Endodermal cell (in vitro differentiated cells): Measurements from ENCODE around the gene TAS2R39. TPM values are rescaled to one million over a fixed set of nuclear protein-coding genes. Genes with fewer than 3 reads are reported as not detected.
"Not testable (repeated sequence)": the region's sequence is repeated elsewhere in the genome, so short reads cannot be mapped to it uniquely, and the experiment has no call there.

Experiments used
- DNase-seq: peaks from one replicate; pipeline ENCODE4 v3.0.0-alpha.2; 2017
- H3K27ac ChIP-seq: 2 replicates; pipeline ENCODE4 v1.5.1; 2013; ENCODE audit warnings: mild to moderate bottlenecking, low read depth, low read length, moderate library complexity
- H3K27me3 ChIP-seq: 2 replicates; pipeline ENCODE4 v1.6.1; 2013; ENCODE audit warnings: mild to moderate bottlenecking, low read length, moderate library complexity; ENCODE audit not compliant: insufficient read depth, control insufficient read depth, poor library complexity, severe bottlenecking
- H3K36me3 ChIP-seq: 2 replicates; pipeline ENCODE4 v1.7.0; 2013; ENCODE audit warnings: mild to moderate bottlenecking, low read length, moderate library complexity; ENCODE audit not compliant: control insufficient read depth, insufficient read depth
- H3K4me1 ChIP-seq: one replicate; pipeline ENCODE4 v1.7.0; 2013; ENCODE audit warnings: low read length; ENCODE audit not compliant: control insufficient read depth, insufficient read depth
- H3K4me3 ChIP-seq: 2 replicates; pipeline ENCODE4 v1.5.1; 2013; ENCODE audit warnings: mild to moderate bottlenecking, low read length, moderate library complexity
- H3K9ac ChIP-seq: 2 replicates; pipeline ENCODE4 v1.6.1; 2013; ENCODE audit warnings: mild to moderate bottlenecking, low read length, moderate library complexity; ENCODE audit not compliant: poor library complexity, severe bottlenecking; ENCODE audit errors: extremely low read depth
- H3K9me3 ChIP-seq: 2 replicates; pipeline ENCODE4 v1.6.1; 2013; ENCODE audit warnings: mild to moderate bottlenecking, low read length, moderate library complexity; ENCODE audit not compliant: control insufficient read depth
- H3K27ac Mint-ChIP-seq: 2 replicates; pipeline ENCODE4 v1.8.0; 2020; ENCODE audit warnings: mixed read lengths
- H3K27me3 Mint-ChIP-seq: 2 replicates; pipeline ENCODE4 v1.8.0; 2021; ENCODE audit warnings: mild to moderate bottlenecking, mixed read lengths; ENCODE audit not compliant: insufficient read depth
- H3K36me3 Mint-ChIP-seq: 2 replicates; pipeline ENCODE4 v1.8.0; 2020; ENCODE audit warnings: low read depth, mixed read lengths
- H3K4me1 Mint-ChIP-seq: 2 replicates; pipeline ENCODE4 v1.8.0; 2020; ENCODE audit warnings: mixed read lengths
- H3K4me3 Mint-ChIP-seq: 2 replicates; pipeline ENCODE4 v1.8.0; 2020; ENCODE audit warnings: mild to moderate bottlenecking, moderate library complexity, mixed read lengths
- H3K9me3 Mint-ChIP-seq: 2 replicates; pipeline ENCODE4 v1.8.0; 2020; ENCODE audit warnings: mild to moderate bottlenecking, mixed read lengths
- CTCF ChIP-seq: fragments of 200-600 bp; sonication (generic); conservative IDR thresholded peaks from 2 replicates; pipeline ENCODE4 v1.5.0; 2021; ENCODE audit warnings: antibody characterized with exemption, mild to moderate bottlenecking
- WGBS, 2 experiments: methylation state at CpG; one replicate each; pipeline versions ENCODE4 v1.1.5 to v1.1.7; 2013; ENCODE audit warnings: missing lambda C conversion rate in 2 of 2, mixed read lengths in 1 of 2; ENCODE audit not compliant: insufficient coverage in 1 of 2, insufficient read length in 1 of 2; 5-methylcytosine and 5-hydroxymethylcytosine counted together
- total RNA-seq, 2 donors: library from RNA; stranded (reverse); fragmentation: NEBNext Ultra II Directional in 1 of 2; extraction: Animal tissue kit (Norgen Biotek cat#: 25700) in 1 of 2; gene quantifications; 2 replicates in 1 of 2; 3 replicates in 1 of 2; pipeline ENCODE4 v1.2.1, GENCODE V29; 2021

TAS2R39 gene
- total RNA-seq, 2 donors from 2014 or later = not detected

DNA sequence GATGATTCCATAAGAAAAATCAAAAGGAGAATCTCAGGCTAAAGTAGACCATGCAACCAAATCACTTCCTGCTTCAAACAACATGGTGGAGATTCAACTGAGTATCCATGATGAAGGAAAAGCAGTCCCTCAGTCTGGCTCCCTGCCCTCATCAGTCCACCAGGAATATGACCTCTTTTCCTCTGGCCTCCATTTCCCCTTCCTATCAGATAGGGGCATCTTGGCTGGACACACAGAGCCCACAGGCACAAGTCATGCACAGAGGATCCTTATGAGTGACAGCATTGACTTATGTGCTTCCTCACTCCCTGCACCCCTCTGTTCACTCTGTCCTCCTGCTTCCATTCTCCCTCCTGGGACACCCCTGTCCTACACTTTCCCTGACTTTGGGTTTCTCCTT, 34.6 kb upstream of the TAS2R39 start:
- no peak overlapping the region for H3K27ac ChIP-seq
- Mint-ChIP-seq H3K4me3 (no peak overlapping the region), H3K27ac (no peak overlapping the region), H3K27me3 (peaks cover 22% of the 10 kb centered on the region), H3K36me3 (no peaks in the 10 kb centered on the region), H3K9me3 (peaks cover 17% of the 10 kb centered on the region), H3K4me1 (no peaks in the 10 kb centered on the region)
- H3K9ac ChIP-seq = no peak overlapping the region
- H3K27me3 ChIP-seq = peaks cover 14% of the 10 kb centered on the region
- no peaks in the 10 kb centered on the region for H3K36me3 ChIP-seq
- DNase-seq = no peak
- TF ChIP-seq CTCF = no peak
- no peaks in the 10 kb centered on the region for H3K4me1 ChIP-seq
- H3K9me3 ChIP-seq = no peaks in the 10 kb centered on the region
- no peak overlapping the region for H3K4me3 ChIP-seq

DNA sequence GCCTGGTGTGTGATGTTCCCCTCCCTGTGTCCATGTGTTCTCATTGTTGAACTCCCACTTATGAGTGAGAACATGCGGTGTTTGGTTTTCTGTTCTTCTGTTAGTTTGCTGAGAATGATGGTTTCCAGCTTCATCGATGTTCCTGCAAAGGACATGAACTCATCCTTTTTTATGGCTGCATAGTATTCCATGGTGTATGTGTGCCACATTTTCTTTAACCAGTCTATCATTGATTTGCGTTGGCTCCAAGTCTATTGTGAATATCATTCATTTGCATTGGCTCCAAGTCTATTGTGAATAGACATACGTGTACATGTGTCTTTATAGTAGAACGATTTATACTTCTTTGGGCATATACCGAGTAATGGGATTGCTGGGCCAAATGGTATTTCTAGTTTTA, 32.5 kb upstream of the TAS2R39 start:
- H3K27ac Mint-ChIP-seq, H3K4me3 ChIP-seq, H3K36me3 ChIP-seq, H3K4me1 ChIP-seq, H3K4me1 Mint-ChIP-seq, H3K4me3 Mint-ChIP-seq, H3K9me3 ChIP-seq, H3K36me3 Mint-ChIP-seq, H3K27ac ChIP-seq, H3K9ac ChIP-seq, DNase-seq: not testable (repeated sequence)
- Mint-ChIP-seq H3K9me3 (peaks cover 17% of the 10 kb centered on the region), H3K27me3 (peaks cover 19% of the 10 kb centered on the region)
- WGBS, 2 experiments = 77 to 93% methylated on average over 2 to 6 of the region's 6 CpGs
- H3K27me3 ChIP-seq = peaks cover 14% of the 10 kb centered on the region

DNA sequence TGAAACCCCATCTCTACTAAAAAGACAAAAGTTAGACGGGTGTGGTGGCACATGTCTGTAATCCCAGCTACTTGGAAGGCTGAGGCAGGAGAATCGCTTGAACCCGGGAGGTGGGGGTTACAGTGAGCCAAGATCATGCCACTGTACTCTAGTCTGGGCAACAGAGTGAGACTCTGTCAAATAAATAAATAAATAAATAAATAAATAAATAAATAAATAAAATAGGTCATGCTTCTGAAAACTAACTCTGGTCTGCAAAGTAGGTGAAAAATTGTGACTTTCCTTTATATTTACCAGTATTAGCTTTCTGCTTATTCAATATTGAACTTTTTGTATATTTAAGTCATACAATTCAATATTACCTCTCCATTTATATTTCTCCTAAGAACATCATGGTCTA, 24.6 kb upstream of the TAS2R39 start:
- H3K27ac Mint-ChIP-seq, H3K4me1 ChIP-seq, H3K27ac ChIP-seq, H3K4me3 ChIP-seq, H3K27me3 ChIP-seq, H3K36me3 Mint-ChIP-seq, H3K27me3 Mint-ChIP-seq, H3K9me3 Mint-ChIP-seq, H3K4me3 Mint-ChIP-seq, H3K9ac ChIP-seq, H3K9me3 ChIP-seq, DNase-seq, H3K36me3 ChIP-seq, H3K4me1 Mint-ChIP-seq: not testable (repeated sequence)
- 87% methylated on average over 3 of the region's 3 CpGs; no CpG with 5 or more reads in 1 of the 2 experiments for WGBS, 2 experiments

GRCh38 chr7:143171697-143172096, 11.5 kb upstream of the TAS2R39 start:
- Histone ChIP-seq H3K4me3 (no peak overlapping the region), H3K9ac (no peak overlapping the region), H3K9me3 (peaks cover 5% of the 10 kb centered on the region), H3K27ac (no peak overlapping the region), H3K27me3 (no peaks in the 10 kb centered on the region), H3K4me1 (no peaks in the 10 kb centered on the region), H3K36me3 (no peaks in the 10 kb centered on the region)
- Mint-ChIP-seq H3K36me3 (no peaks in the 10 kb centered on the region), H3K4me3 (no peak overlapping the region), H3K4me1 (no peaks in the 10 kb centered on the region), H3K9me3 (peaks cover 12% of the 10 kb centered on the region), H3K27ac (no peak overlapping the region), H3K27me3 (peaks cover 1% of the 10 kb centered on the region)
- DNase-seq = no peak
- no peak for TF ChIP-seq CTCF
